Stimulated activated effector memory CD8-positive, alpha-beta T cell treated with anti-CD3 and anti-CD28 coated beads, Interleukin-12 subunit alpha, Interleukin-12 subunit beta, amount 100 ng/mL, for 72 hours (primary cell): ENCODE results near the gene PCAT7.
A peak's percentile ranks its signal among the peaks of the same experiment; 100 is the strongest.
"Not testable (repeated sequence)": the region's sequence is repeated elsewhere in the genome, so short reads cannot be mapped to it uniquely, and the experiment has no call there.

Source experiments
- ATAC-seq: fragments of 150-1000 bp; cut with Tn5 transposase; 2 replicates; pipeline ENCODE4 v1.10.0; 2021
- DNase-seq, 2 donors: peaks; one replicate each; pipeline ENCODE4 v3.0.0; 2021 to 2022; ENCODE audit warnings: low spot score in 2 of 2
- H3K27ac Mint-ChIP-seq: one replicate; pipeline ENCODE4 v1.8.0; 2022; ENCODE audit warnings: mild to moderate bottlenecking, mixed read lengths
- H3K36me3 Mint-ChIP-seq: one replicate; pipeline ENCODE4 v1.8.0; 2022; ENCODE audit warnings: mild to moderate bottlenecking, mixed read lengths
- H3K4me1 Mint-ChIP-seq: one replicate; pipeline ENCODE4 v1.8.0; 2022; ENCODE audit warnings: mixed read lengths
- H3K4me3 Mint-ChIP-seq: one replicate; pipeline ENCODE4 v1.8.0; 2022; ENCODE audit warnings: mild to moderate bottlenecking, mixed read lengths
- H3K9me3 Mint-ChIP-seq: one replicate; pipeline ENCODE4 v1.8.0; 2022; ENCODE audit warnings: mixed read lengths

The PCAT7 gene

DNA sequence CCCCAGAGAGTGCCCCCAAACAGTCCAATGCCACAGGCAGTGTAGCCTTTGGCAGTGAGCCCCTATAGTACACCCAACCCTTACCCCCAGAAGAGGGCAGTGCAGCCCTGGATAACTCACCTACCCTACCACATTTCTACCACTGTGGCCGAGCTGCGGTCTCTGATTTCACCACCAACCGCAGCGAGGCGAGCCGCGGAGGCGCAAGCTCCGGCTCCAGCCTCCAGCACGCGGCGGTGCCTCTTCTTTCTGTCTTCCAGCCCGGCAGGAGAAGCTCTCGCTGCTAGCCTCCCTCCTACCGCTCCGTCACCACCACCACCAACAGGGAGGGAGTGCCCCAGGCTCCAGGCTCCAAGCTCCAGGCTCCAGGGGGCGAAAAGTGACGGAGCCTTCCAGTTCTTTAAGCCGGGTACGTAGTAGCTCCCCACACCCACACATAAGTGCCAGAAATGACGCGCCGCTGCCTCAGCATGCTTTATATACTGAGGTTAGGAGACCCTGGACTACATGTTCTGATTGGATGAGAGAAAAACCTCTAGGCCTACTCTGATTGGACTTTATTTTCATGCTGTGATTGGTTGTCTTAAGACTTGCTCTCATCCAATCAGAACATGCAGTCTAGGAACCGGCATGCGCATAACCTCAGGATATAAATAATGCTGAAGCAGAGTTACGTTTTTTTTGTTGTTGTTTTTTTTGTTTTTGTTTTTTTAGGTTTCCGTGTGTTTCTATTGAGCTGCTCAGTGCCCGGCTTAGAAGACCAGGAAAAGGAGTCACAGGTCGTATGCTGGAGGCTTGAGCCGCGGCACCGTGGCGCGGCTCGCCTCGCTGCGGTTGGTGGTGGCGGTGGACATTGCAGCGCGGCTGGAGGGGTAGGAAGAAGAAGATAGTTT, at the start of gene PCAT7:
PCAT7 (plus strand) TSS at position 645 of the 893 bp plus-strand sequence.
- DNase-seq (peak; percentile 15 to 55), ATAC-seq (peak; percentile 92)
- no peaks in the 10 kb centered on the region for H3K4me1 Mint-ChIP-seq
- H3K4me3 Mint-ChIP-seq: no peak within 1 kb of the TSS
- no peaks in the 10 kb centered on the region for H3K9me3 Mint-ChIP-seq
- H3K36me3 Mint-ChIP-seq: no peaks in the 10 kb centered on the region
- no peak within 1 kb of the TSS for H3K27ac Mint-ChIP-seq

GRCh38 chr9:94506370-94506769, 48.5 kb upstream of the PCAT7 start:
- H3K27ac Mint-ChIP-seq, H3K4me1 Mint-ChIP-seq: not testable (repeated sequence)

DNA sequence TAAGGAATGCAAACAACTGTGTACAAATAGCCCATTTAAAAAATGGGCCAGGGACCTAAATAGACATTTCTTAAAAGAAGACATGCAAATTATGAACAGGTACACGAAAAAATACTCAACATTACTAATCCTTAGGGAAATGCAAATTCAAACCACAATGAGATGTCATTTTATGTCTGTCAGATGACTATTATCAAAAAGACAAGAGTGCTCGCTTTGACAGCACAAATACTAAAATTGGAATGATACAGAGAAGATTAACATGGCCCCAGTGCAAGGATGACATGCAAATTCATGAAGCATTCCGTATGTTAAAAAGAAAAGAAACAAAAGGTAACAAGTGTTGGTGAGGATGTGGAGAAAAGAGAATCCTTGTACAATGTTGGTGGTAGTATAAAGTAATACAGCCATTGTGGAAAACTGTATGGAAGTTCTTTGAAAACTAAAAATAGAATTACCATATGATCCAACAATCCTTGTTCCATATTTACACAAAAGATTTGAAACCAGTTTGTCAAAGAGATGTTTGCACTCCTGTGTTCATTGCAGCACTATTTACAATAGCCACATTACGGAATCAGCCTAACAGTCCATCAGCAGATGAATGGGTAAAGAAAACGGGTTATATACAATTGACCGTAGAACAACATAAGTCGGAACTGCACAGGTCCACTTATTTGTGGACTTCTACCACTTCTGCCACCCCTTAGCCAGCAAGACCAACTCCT, 47.2 kb upstream of the PCAT7 start:
- no peak for DNase-seq
- H3K9me3 Mint-ChIP-seq: no peaks in the 10 kb centered on the region
- H3K4me1 Mint-ChIP-seq: no peaks in the 10 kb centered on the region
- no peak for ATAC-seq
- H3K4me3 Mint-ChIP-seq: no peak overlapping the region
- no peak overlapping the region for H3K27ac Mint-ChIP-seq
- H3K36me3 Mint-ChIP-seq: no peaks in the 10 kb centered on the region

More at GRCh38 chr9:94506370-94506769, 48.5 kb upstream of the PCAT7 start:
- H3K36me3 Mint-ChIP-seq, DNase-seq, H3K4me3 Mint-ChIP-seq, H3K9me3 Mint-ChIP-seq, ATAC-seq: not testable (repeated sequence)

DNA sequence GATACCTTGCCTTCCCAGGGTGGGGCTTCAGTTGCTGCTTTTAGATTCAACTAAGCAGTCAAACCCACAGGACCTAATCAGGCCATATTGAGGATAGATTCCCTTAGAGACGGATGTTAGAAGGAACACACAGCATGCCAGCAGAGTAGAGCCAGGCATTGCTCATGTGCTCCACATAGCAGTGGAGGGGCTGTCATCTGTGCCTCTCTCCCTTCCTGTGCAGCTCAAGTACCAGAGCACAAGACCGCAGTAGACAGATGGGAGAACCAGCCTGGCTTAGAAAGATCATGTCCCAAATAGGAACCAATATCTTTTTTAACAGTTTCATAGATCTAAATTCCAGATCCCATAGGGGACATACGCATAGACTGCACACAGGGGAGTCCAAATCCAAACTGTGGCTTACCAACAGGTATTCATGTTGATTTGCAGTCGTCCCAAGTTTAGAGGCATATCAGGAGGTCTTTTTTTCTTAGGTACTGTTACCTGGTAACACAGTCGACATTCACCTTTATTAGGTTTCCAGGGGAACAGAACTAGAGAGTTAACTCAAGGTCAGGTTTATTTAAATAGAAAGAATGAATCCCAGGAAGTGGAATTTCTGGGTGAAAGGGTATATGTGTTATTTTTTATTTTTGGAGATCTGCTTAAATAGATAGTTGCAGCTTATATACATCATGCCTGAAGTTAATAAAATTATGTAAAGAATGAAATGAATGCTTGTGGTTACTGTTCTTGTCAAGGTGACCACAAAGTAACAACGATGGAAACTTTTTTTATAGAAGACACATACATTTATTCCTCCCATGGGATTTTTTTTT, 43.5 kb upstream of the PCAT7 start:
- ATAC-seq (peak; percentile 26), DNase-seq (no peak)
- Mint-ChIP-seq H3K9me3 (no peaks in the 10 kb centered on the region), H3K4me3 (no peak overlapping the region), H3K27ac (no peak overlapping the region), H3K36me3 (no peaks in the 10 kb centered on the region), H3K4me1 (no peaks in the 10 kb centered on the region)

DNA sequence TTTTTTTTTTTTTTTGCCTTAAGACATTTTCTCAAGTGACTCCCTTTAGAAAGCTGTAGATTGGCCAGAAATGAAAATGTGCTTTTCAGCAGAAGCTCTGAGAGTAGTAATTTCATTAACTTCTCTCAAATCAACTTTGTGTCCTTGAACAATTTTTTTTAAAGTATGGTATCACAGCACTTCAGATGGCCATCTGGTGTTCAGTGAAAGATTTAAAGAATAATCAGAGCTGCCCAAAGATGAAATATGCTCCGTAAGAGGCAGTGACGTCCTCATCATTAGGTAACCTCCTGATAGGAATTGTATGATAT, 43.0 kb upstream of the PCAT7 start:
- no peaks in the 10 kb centered on the region for H3K4me1 Mint-ChIP-seq
- H3K9me3 Mint-ChIP-seq: no peaks in the 10 kb centered on the region
- ATAC-seq (no peak), DNase-seq (no peak)
- H3K4me3 Mint-ChIP-seq: no peak overlapping the region
- no peaks in the 10 kb centered on the region for H3K36me3 Mint-ChIP-seq
- no peak overlapping the region for H3K27ac Mint-ChIP-seq

GRCh38 chr9:94514722-94515121, 40.2 kb upstream of the PCAT7 start:
- H3K36me3 Mint-ChIP-seq: no peaks in the 10 kb centered on the region
- ATAC-seq (no peak), DNase-seq (no peak)
- no peaks in the 10 kb centered on the region for H3K9me3 Mint-ChIP-seq
- H3K4me1 Mint-ChIP-seq: no peaks in the 10 kb centered on the region
- H3K4me3 Mint-ChIP-seq: no peak overlapping the region
- no peak overlapping the region for H3K27ac Mint-ChIP-seq

GRCh38 chr9:94517254-94517653, 37.6 kb upstream of the PCAT7 start:
- Mint-ChIP-seq H3K4me3 (no peak overlapping the region), H3K36me3 (no peaks in the 10 kb centered on the region), H3K4me1 (no peaks in the 10 kb centered on the region), H3K9me3 (no peaks in the 10 kb centered on the region), H3K27ac (no peak overlapping the region)
- DNase-seq (no peak), ATAC-seq (no peak)

GRCh38 chr9:94525396-94526035, 29.4 kb upstream of the PCAT7 start:
- Mint-ChIP-seq H3K4me1 (no peaks in the 10 kb centered on the region), H3K36me3 (no peaks in the 10 kb centered on the region), H3K27ac (no peak overlapping the region), H3K9me3 (no peaks in the 10 kb centered on the region), H3K4me3 (no peak overlapping the region)
- DNase-seq (no peak), ATAC-seq (no peak)

DNA sequence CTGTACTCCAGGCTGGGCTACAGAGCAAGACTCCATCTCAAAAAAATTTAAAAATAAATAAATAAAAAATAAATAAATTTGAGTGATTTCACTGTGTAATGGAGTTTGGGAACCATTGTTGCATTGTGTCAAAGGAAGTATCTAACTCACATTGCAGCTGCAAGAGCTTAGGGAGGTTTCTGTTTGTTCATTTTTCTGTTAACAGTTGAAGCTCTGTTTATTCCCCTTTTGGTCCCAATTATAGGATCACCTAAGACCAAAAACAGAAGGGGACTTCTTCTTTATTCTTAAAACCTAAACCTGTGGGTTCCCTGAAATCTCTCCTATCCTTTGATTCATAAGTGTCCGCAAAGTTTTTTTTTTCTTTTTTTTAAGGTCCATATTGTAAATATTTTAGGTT, 28.6 kb upstream of the PCAT7 start:
- ATAC-seq (no peak), DNase-seq (no peak)
- no peaks in the 10 kb centered on the region for H3K9me3 Mint-ChIP-seq
- no peaks in the 10 kb centered on the region for H3K36me3 Mint-ChIP-seq
- H3K4me1 Mint-ChIP-seq: no peaks in the 10 kb centered on the region
- no peak overlapping the region for H3K4me3 Mint-ChIP-seq
- no peak overlapping the region for H3K27ac Mint-ChIP-seq

GRCh38 chr9:94526951-94527350, 27.9 kb upstream of the PCAT7 start:
- no peaks in the 10 kb centered on the region for H3K36me3 Mint-ChIP-seq
- no peaks in the 10 kb centered on the region for H3K9me3 Mint-ChIP-seq
- no peak for ATAC-seq
- H3K27ac Mint-ChIP-seq: no peak overlapping the region
- DNase-seq: no peak
- no peak overlapping the region for H3K4me3 Mint-ChIP-seq
- H3K4me1 Mint-ChIP-seq: no peaks in the 10 kb centered on the region

GRCh38 chr9:94528886-94529285, 26.0 kb upstream of the PCAT7 start:
- no peaks in the 10 kb centered on the region for H3K4me1 Mint-ChIP-seq
- no peak for ATAC-seq
- no peak overlapping the region for H3K4me3 Mint-ChIP-seq
- H3K27ac Mint-ChIP-seq: no peak overlapping the region
- H3K9me3 Mint-ChIP-seq: no peaks in the 10 kb centered on the region
- H3K36me3 Mint-ChIP-seq: no peaks in the 10 kb centered on the region
- no peak for DNase-seq

GRCh38 chr9:94533155-94533554, 21.7 kb upstream of the PCAT7 start:
- ATAC-seq (no peak), DNase-seq (no peak)
- H3K9me3 Mint-ChIP-seq: no peaks in the 10 kb centered on the region
- no peak overlapping the region for H3K4me3 Mint-ChIP-seq
- H3K36me3 Mint-ChIP-seq: no peaks in the 10 kb centered on the region
- no peaks in the 10 kb centered on the region for H3K4me1 Mint-ChIP-seq
- no peak overlapping the region for H3K27ac Mint-ChIP-seq

DNA sequence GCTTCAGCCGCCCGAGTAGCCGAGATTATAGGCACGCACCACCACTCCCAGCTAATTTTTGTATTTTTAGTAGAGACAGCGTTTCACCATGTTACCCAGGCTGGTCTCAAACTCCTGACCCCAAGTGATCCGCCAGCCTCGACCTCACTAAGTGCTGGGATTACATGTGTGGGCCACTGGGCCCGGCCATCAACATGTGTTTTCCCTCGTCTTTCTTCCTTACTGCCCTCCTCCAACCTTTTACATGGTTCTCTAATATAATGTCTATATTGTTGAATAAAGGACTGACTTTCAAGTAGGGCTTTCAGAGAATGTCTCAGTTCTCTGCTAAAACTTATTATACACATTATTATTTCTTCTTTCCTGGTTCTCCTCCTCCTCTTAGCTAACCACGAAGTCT, 21.3 kb upstream of the PCAT7 start:
- Mint-ChIP-seq H3K4me1 (no peaks in the 10 kb centered on the region), H3K9me3 (no peaks in the 10 kb centered on the region), H3K27ac (no peak overlapping the region), H3K36me3 (no peaks in the 10 kb centered on the region), H3K4me3 (no peak overlapping the region)
- DNase-seq (no peak), ATAC-seq (no peak)

GRCh38 chr9:94534901-94535300, 20.0 kb upstream of the PCAT7 start:
- no peaks in the 10 kb centered on the region for H3K36me3 Mint-ChIP-seq
- no peak overlapping the region for H3K4me3 Mint-ChIP-seq
- ATAC-seq (no peak), DNase-seq (no peak)
- H3K4me1 Mint-ChIP-seq: no peaks in the 10 kb centered on the region
- no peak overlapping the region for H3K27ac Mint-ChIP-seq
- no peaks in the 10 kb centered on the region for H3K9me3 Mint-ChIP-seq

- H3K4me3 Mint-ChIP-seq: no peak overlapping the region
These were observed 16.0 kb upstream of the PCAT7 start for GRCh38 chr9:94538908-94539307.

More at GRCh38 chr9:94538908-94539307, 16.0 kb upstream of the PCAT7 start:
- no peak overlapping the region for H3K27ac Mint-ChIP-seq
- ATAC-seq (no peak), DNase-seq (no peak)
- H3K9me3 Mint-ChIP-seq: no peaks in the 10 kb centered on the region
- H3K36me3 Mint-ChIP-seq: no peaks in the 10 kb centered on the region
- H3K4me1 Mint-ChIP-seq: no peaks in the 10 kb centered on the region
